H1 (cell line): ENCODE data around the gene ST6GALNAC3. TPM values are rescaled to one million over a fixed set of nuclear protein-coding genes. Genes with fewer than 3 reads are reported as not detected.

ENCODE experiments used
- CTCF ChIA-PET: fragments of 300-600 bp; sonication (Branson Sonifier 250); formaldehyde crosslinking; loops from one replicate; lab custom pipeline; 2021; ENCODE audit not compliant: partially characterized antibody; lab: Charles Lee
- POLR2A ChIA-PET: fragments of 300-600 bp; sonication (Branson Sonifier 250); formaldehyde crosslinking; loops from one replicate; lab custom pipeline; 2021; ENCODE audit warnings: inconsistent platforms; ENCODE audit not compliant: partially characterized antibody; lab: Charles Lee
- DNase-seq, 2 experiments: peaks; one replicate each; pipeline versions ENCODE4 v3.0.0 to v3.0.0-alpha.2; 2010 to 2022; ENCODE audit warnings: low spot score in 2 of 2, low read depth in 1 of 2, mixed read lengths in 1 of 2
- FAIRE-seq: peaks from 2 replicates; lab custom pipeline; 2011; peaks lifted over from hg19 to GRCh38; lab: Jason Lieb, UNC
- H2AFZ ChIP-seq: 2 replicates; pipeline ENCODE4 v1.8.1; 2012; ENCODE audit warnings: low read length, inconsistent platforms
- H2AK5ac ChIP-seq: 2 replicates; pipeline ENCODE4 v1.6.1; 2013; ENCODE audit warnings: low read depth, low read length
- H2BK120ac ChIP-seq: replicated peaks from 2 replicates; pipeline ENCODE3; 2013; ENCODE audit warnings: low read depth, low read length, inconsistent platforms
- H2BK12ac ChIP-seq: 2 replicates; pipeline ENCODE4 v1.6.1; 2013; ENCODE audit warnings: low read depth, low read length
- H2BK15ac ChIP-seq: 2 replicates; pipeline ENCODE4 v1.6.1; 2013; ENCODE audit warnings: low read length
- H2BK20ac ChIP-seq: 2 replicates; pipeline ENCODE4 v1.6.1; 2013; ENCODE audit warnings: low read length
- H2BK5ac ChIP-seq: 2 replicates; pipeline ENCODE4 v1.6.1; 2013; ENCODE audit warnings: low read depth, low read length
- H3K14ac ChIP-seq: 2 replicates; pipeline ENCODE4 v1.6.1; 2013; ENCODE audit warnings: inconsistent platforms; ENCODE audit not compliant: insufficient read length
- H3K18ac ChIP-seq: 2 replicates; pipeline ENCODE4 v1.6.1; 2013; ENCODE audit warnings: low read length; ENCODE audit errors: extremely low read depth
- H3K23ac ChIP-seq: 2 replicates; pipeline ENCODE4 v1.6.1; 2013; ENCODE audit warnings: inconsistent platforms; ENCODE audit not compliant: insufficient read length
- H3K23me2 ChIP-seq: 2 replicates; pipeline ENCODE4 v1.6.1; 2013; ENCODE audit warnings: low read depth, low read length
- H3K27ac ChIP-seq: 2 replicates; pipeline ENCODE4 v1.6.1; 2011; ENCODE audit warnings: low read depth, low read length, inconsistent platforms
- H3K27me3 ChIP-seq, 4 experiments: replicated peaks in 1 of 4; 1 replicate in 1 of 4; 2 replicates in 3 of 4; pipeline versions ENCODE4 v1.6.1 to v1.8.1; 2011 to 2013; ENCODE audit warnings: low read length in 3 of 4, mild to moderate bottlenecking in 3 of 4, inconsistent platforms in 2 of 4, mixed read lengths in 2 of 4, moderate library complexity in 1 of 4; ENCODE audit not compliant: control insufficient read depth in 3 of 4, insufficient read depth in 3 of 4; ENCODE audit errors: extremely low read depth in 1 of 4
- H3K36me3 ChIP-seq, 4 experiments: 2 replicates each; pipeline versions ENCODE4 v1.6.1 to v1.8.1; 2011 to 2013; ENCODE audit warnings: mild to moderate bottlenecking in 4 of 4, low read length in 3 of 4, moderate library complexity in 2 of 4, control low read depth in 1 of 4, inconsistent platforms in 1 of 4; ENCODE audit not compliant: insufficient read depth in 4 of 4, control insufficient read depth in 2 of 4
- H3K4ac ChIP-seq: replicated peaks from 2 replicates; pipeline ENCODE3; 2013; ENCODE audit warnings: low read length, low read depth, mixed read lengths, inconsistent platforms; ENCODE audit not compliant: insufficient read length
- H3K4me1 ChIP-seq, 4 experiments: replicated peaks in 1 of 4; 1 replicate in 1 of 4; 2 replicates in 3 of 4; pipeline versions ENCODE4 v1.6.1 to v1.8.1; 2011 to 2013; ENCODE audit warnings: low read length in 3 of 4, inconsistent platforms in 2 of 4, mixed read lengths in 1 of 4; ENCODE audit not compliant: insufficient read depth in 4 of 4, control insufficient read depth in 3 of 4
- H3K4me2 ChIP-seq, 2 experiments: 2 replicates each; pipeline versions ENCODE4 v1.6.1 to v1.8.1; 2011 to 2013; ENCODE audit warnings: low read depth in 2 of 2, low read length in 2 of 2, control low read depth in 1 of 2, inconsistent platforms in 1 of 2, mild to moderate bottlenecking in 1 of 2; ENCODE audit not compliant: insufficient read depth in 1 of 2
- H3K4me3 ChIP-seq, 4 experiments: fragments of 200-600, 300-600 bp in 1 of 4; sonication (generic), shearing (Covaris generic), sonication (Bioruptor Twin) in 1 of 4; 2 replicates each; pipeline versions ENCODE4 v1.5.1 to v1.8.1; 2011 to 2016; ENCODE audit warnings: low read length in 4 of 4, low read depth in 3 of 4, control low read depth in 2 of 4, inconsistent platforms in 2 of 4, mild to moderate bottlenecking in 2 of 4, mixed read lengths in 1 of 4, moderate library complexity in 1 of 4; ENCODE audit not compliant: insufficient read depth in 2 of 4; ENCODE audit errors: extremely low read depth in 1 of 4
- H3K56ac ChIP-seq: replicated peaks from 2 replicates; pipeline ENCODE3; 2013; ENCODE audit warnings: low read depth, mild to moderate bottlenecking, mixed read lengths, low read length, inconsistent platforms; ENCODE audit not compliant: insufficient read length
- H3K79me1 ChIP-seq: 2 replicates; pipeline ENCODE4 v1.6.1; 2013; ENCODE audit warnings: low read depth, low read length, control low read depth
- H3K79me2 ChIP-seq, 2 experiments: 2 replicates each; pipeline versions ENCODE4 v1.6.1 to v1.8.1; 2012 to 2013; ENCODE audit warnings: low read length in 2 of 2, mild to moderate bottlenecking in 2 of 2, inconsistent platforms in 1 of 2; ENCODE audit not compliant: insufficient read depth in 2 of 2, control insufficient read depth in 1 of 2
- H3K9ac ChIP-seq, 4 experiments: replicated peaks in 1 of 4; 1 replicate in 1 of 4; 2 replicates in 3 of 4; pipeline versions ENCODE4 v1.6.1 to v1.8.1; 2011 to 2013; ENCODE audit warnings: low read depth in 3 of 4, low read length in 3 of 4, control low read depth in 2 of 4, mild to moderate bottlenecking in 2 of 4, moderate library complexity in 2 of 4, inconsistent platforms in 1 of 4; ENCODE audit errors: extremely low read depth in 1 of 4
- H3K9me3 ChIP-seq, 2 experiments: 2 replicates each; pipeline versions ENCODE4 v1.6.1 to v1.8.1; 2012 to 2013; ENCODE audit warnings: mild to moderate bottlenecking in 2 of 2, moderate library complexity in 2 of 2, control low read depth in 1 of 2, inconsistent platforms in 1 of 2, low read depth in 1 of 2, low read length in 1 of 2, mixed read lengths in 1 of 2; ENCODE audit not compliant: insufficient read depth in 2 of 2
- H4K20me1 ChIP-seq, 2 experiments: replicated peaks in 1 of 2; 2 replicates each; pipeline versions ENCODE3 to v1.8.1; 2011 to 2013; ENCODE audit warnings: inconsistent platforms in 2 of 2, low read length in 2 of 2, mild to moderate bottlenecking in 1 of 2; ENCODE audit not compliant: insufficient read depth in 2 of 2, control insufficient read depth in 1 of 2
- H4K5ac ChIP-seq: 2 replicates; pipeline ENCODE4 v1.6.1; 2013; ENCODE audit warnings: low read length, low read depth, mixed read lengths, inconsistent platforms; ENCODE audit not compliant: insufficient read length
- H4K8ac ChIP-seq: 2 replicates; pipeline ENCODE4 v1.8.0; 2013; ENCODE audit warnings: mild to moderate bottlenecking, moderate library complexity, low read length, inconsistent platforms; ENCODE audit not compliant: insufficient read depth; ENCODE audit errors: extremely low read depth
- H4K91ac ChIP-seq: replicated peaks from 2 replicates; pipeline ENCODE3; 2013; ENCODE audit warnings: low read length, mixed read lengths, inconsistent platforms; ENCODE audit not compliant: insufficient read length
- BRCA1 ChIP-seq: IDR thresholded peaks from 2 replicates; pipeline ENCODE4 v1.6.1; 2012; ENCODE audit warnings: low read depth, low read length, improper control_type of control experiment
- CEBPB ChIP-seq: IDR thresholded peaks from 2 replicates; pipeline ENCODE4 v1.6.1; 2012; ENCODE audit warnings: low read depth, low read length
- CHD2 ChIP-seq: IDR thresholded peaks from 2 replicates; pipeline ENCODE4 v1.6.1; 2012; ENCODE audit warnings: low read length, improper control_type of control experiment
- FOSL1 ChIP-seq: IDR thresholded peaks from 2 replicates; pipeline ENCODE4 v1.6.1; 2011; ENCODE audit warnings: mild to moderate bottlenecking, low read depth, low read length, moderate library complexity; ENCODE audit not compliant: insufficient read depth
- MAFK ChIP-seq: IDR thresholded peaks from 2 replicates; pipeline ENCODE4 v1.6.1; 2012; ENCODE audit warnings: low read depth, mild to moderate bottlenecking, improper control_type of control experiment, low read length
- POU5F1 ChIP-seq: IDR thresholded peaks from 2 replicates; pipeline ENCODE4 v1.6.1; 2011; ENCODE audit warnings: low read depth, mild to moderate bottlenecking, low read length, moderate library complexity
- RBBP5 ChIP-seq: IDR thresholded peaks from 2 replicates; pipeline ENCODE4 v1.7.1; 2012; ENCODE audit warnings: low read depth, mild to moderate bottlenecking, inconsistent platforms, low read length, moderate library complexity, borderline replicate concordance
- SAP30 ChIP-seq: fragments of 300-600 bp; sonication (generic); IDR thresholded peaks from 2 replicates; pipeline ENCODE4 v1.7.1; 2012; ENCODE audit warnings: low read length, moderate library complexity, mild to moderate bottlenecking, inconsistent platforms; ENCODE audit not compliant: insufficient read depth, insufficient replicate concordance
- SIRT6 ChIP-seq: IDR thresholded peaks from one replicate; pipeline ENCODE4 v1.7.1; 2012; ENCODE audit warnings: low read length, inconsistent platforms
- SUZ12 ChIP-seq: fragments of 200-600 bp; sonication (generic); IDR thresholded peaks from 2 replicates; pipeline ENCODE4 v1.6.1; 2012; ENCODE audit warnings: mild to moderate bottlenecking, inconsistent platforms, low read length, moderate library complexity, mixed read lengths
- TAF7 ChIP-seq: optimal IDR thresholded peaks from 2 replicates; pipeline ENCODE3; 2011; ENCODE audit warnings: low read depth, mild to moderate bottlenecking, inconsistent platforms, low read length, moderate library complexity, borderline replicate concordance
- TCF12 ChIP-seq: IDR thresholded peaks from 2 replicates; pipeline ENCODE4 v1.6.1; 2011; ENCODE audit warnings: low read depth, mild to moderate bottlenecking, low read length
- YY1 ChIP-seq: IDR thresholded peaks from 2 replicates; pipeline ENCODE4 v1.6.1; 2011; ENCODE audit warnings: low read depth, mild to moderate bottlenecking, low read length
- WGBS, 2 experiments: shearing (Covaris generic) in 1 of 2; methylation state at CpG; one replicate each; pipeline versions ENCODE4 v1.1.6 to v1.1.7; 2013 to 2015; ENCODE audit warnings: low lambda C conversion rate in 2 of 2, mixed read lengths in 2 of 2, inconsistent platforms in 1 of 2, low coverage in 1 of 2, missing lambda C conversion rate in 1 of 2; ENCODE audit not compliant: insufficient replicate concordance in 2 of 2, insufficient coverage in 1 of 2, insufficient read length in 1 of 2; ENCODE audit errors: extremely low coverage in 1 of 2, missing lambda C conversion rate in 1 of 2; 5-methylcytosine and 5-hydroxymethylcytosine counted together
- polyA plus RNA-seq, 7 experiments: library from polyadenylated mRNA; depleted of rRNA in 3 of 7; stranded (reverse) in 5 of 7; unstranded in 2 of 7; fragments of >200 nt in 5 of 7; fragments of 200-250 nt in 2 of 7; gene quantifications; 1 replicate in 5 of 7; 2 replicates in 1 of 7; 4 replicates in 1 of 7; pipeline versions ENCODE4 v1.2.1 to v1.2.3, GENCODE V29; 2011 to 2013; ENCODE audit warnings: missing spikeins in 2 of 7, mixed read lengths in 2 of 7
- total RNA-seq: library from RNA; stranded (reverse); fragmentation: NEBNext Ultra II Directional; extraction: Animal tissue kit (Norgen Biotek cat#: 25700); gene quantifications from 2 replicates; pipeline ENCODE4 v1.2.1, GENCODE V29; 2021

Gene ST6GALNAC3
- total and polyA plus RNA-seq, 2 of the 8 experiments (the other 6 are each of a cell fraction or from before 2014, with no cell fraction given) = 4.9 to 19.0 TPM

- no peak overlapping the region for H3K14ac ChIP-seq
- 65% methylated on average over 4 of the region's 4 CpGs; no CpG with 5 or more reads in 1 of the 2 experiments for WGBS, 2 experiments
- no peak overlapping the region for H3K23ac ChIP-seq
- H2BK15ac ChIP-seq = no peak overlapping the region
- H3K36me3 ChIP-seq = no peaks in the 10 kb centered on the region
- no peak overlapping the region for H3K27ac ChIP-seq
- H3K9me3 ChIP-seq = no peaks in the 10 kb centered on the region
- POLR2A ChIA-PET = interaction anchor here (1.2 kb wide), 1 partner anchor 11 kb away, joined by 4 read pairs; no protein-coding TSS in a partner anchor
- no peaks in the 10 kb centered on the region for H3K79me2 ChIP-seq
- no peak overlapping the region for H3K9ac ChIP-seq
- H3K4me1 ChIP-seq = peaks cover 0 to 11% (median 1%) of the 10 kb centered on the region in 4 experiments; a peak in 1 of 7 replicates
- H3K4me3 ChIP-seq = no peak overlapping the region
- no peak overlapping the region for H2BK12ac ChIP-seq
- H3K4me2 ChIP-seq = no peak overlapping the region
- H2AFZ ChIP-seq = no peak overlapping the region
- CTCF ChIA-PET = interaction anchor here (0.7 kb wide), 1 partner anchor 57 kb away, joined by 3 read pairs; no protein-coding TSS in a partner anchor
- H4K8ac ChIP-seq = no peak overlapping the region
- no peaks in the 10 kb centered on the region for H4K20me1 ChIP-seq
- H4K5ac ChIP-seq = no peak overlapping the region
- DNase-seq (no peak), FAIRE-seq (no peak)
- H2BK120ac ChIP-seq = no peak overlapping the region
- no peak overlapping the region for H3K56ac ChIP-seq
- H3K23me2 ChIP-seq = no peaks in the 10 kb centered on the region
- TF ChIP-seq CEBPB = no peak
- no peak for TF ChIP-seq POU5F1
- TF ChIP-seq TAF7 = no peak
- TF ChIP-seq SAP30 = no peak
- TF ChIP-seq SIRT6 = no peak
- no peak for TF ChIP-seq FOSL1
- TF ChIP-seq CHD2 = no peak
- no peak for TF ChIP-seq SUZ12
- no peak for TF ChIP-seq RBBP5
- no peak for TF ChIP-seq TCF12
- TF ChIP-seq MAFK = no peak
- no peak for TF ChIP-seq YY1
- no peak for TF ChIP-seq BRCA1
- H4K91ac ChIP-seq = no peak overlapping the region
- H3K18ac ChIP-seq = no peak overlapping the region
- no peaks in the 10 kb centered on the region for H3K27me3 ChIP-seq
- H3K4ac ChIP-seq = no peak overlapping the region
- no peak overlapping the region for H2AK5ac ChIP-seq
- H2BK20ac ChIP-seq = no peak overlapping the region
- no peak overlapping the region for H2BK5ac ChIP-seq
- H3K79me1 ChIP-seq = no peaks in the 10 kb centered on the region
Observed at GRCh38 chr1:76298399-76298798, 223.9 kb downstream of the ST6GALNAC3 start.
